DND-41 (cell line): ENCODE data around the gene SMTN.

Source experiments
- ATAC-seq: fragments of 200-7000 bp; cut with Tn5 transposase; 3 replicates; pipeline ENCODE4 v1.9.1; 2021; ENCODE audit warnings: low read depth; ENCODE audit not compliant: insufficient read depth
- DNase-seq: peaks from one replicate; pipeline ENCODE4 v3.0.0-alpha.2; 2020
- H2AFZ ChIP-seq: 2 replicates; pipeline ENCODE4 v1.6.0; 2012; ENCODE audit warnings: low read depth, low read length
- H3K27ac ChIP-seq: 2 replicates; pipeline ENCODE4 v1.5.1; 2012; ENCODE audit warnings: low read length, inconsistent platforms
- H3K27me3 ChIP-seq: fragments of 200-600 bp; sonication (generic); 2 replicates; pipeline ENCODE4 v1.6.0; 2012; ENCODE audit warnings: low read length, mild to moderate bottlenecking, inconsistent platforms; ENCODE audit not compliant: insufficient read depth, poor library complexity
- H3K36me3 ChIP-seq: 2 replicates; pipeline ENCODE4 v1.5.1; 2012; ENCODE audit warnings: low read length, inconsistent platforms; ENCODE audit not compliant: insufficient read depth
- H3K4me1 ChIP-seq: 2 replicates; pipeline ENCODE4 v1.5.1; 2012; ENCODE audit warnings: mild to moderate bottlenecking, low read length; ENCODE audit not compliant: insufficient read depth
- H3K4me2 ChIP-seq: 2 replicates; pipeline ENCODE4 v1.6.0; 2012; ENCODE audit warnings: mild to moderate bottlenecking, moderate library complexity, low read length, inconsistent platforms; ENCODE audit not compliant: insufficient read depth
- H3K4me3 ChIP-seq, 2 experiments: fragments of 200-600 bp in 1 of 2; shearing (Covaris generic) in 1 of 2; 2 replicates each; pipeline ENCODE4 v1.5.1; 2012 to 2016; ENCODE audit warnings: inconsistent platforms in 2 of 2, low read length in 2 of 2, mild to moderate bottlenecking in 2 of 2, low read depth in 1 of 2, moderate library complexity in 1 of 2
- H3K79me2 ChIP-seq: 2 replicates; pipeline ENCODE4 v1.6.0; 2012; ENCODE audit warnings: low read length, inconsistent platforms; ENCODE audit not compliant: insufficient read depth
- H3K9ac ChIP-seq: 2 replicates; pipeline ENCODE4 v1.6.0; 2012; ENCODE audit warnings: low read depth, mild to moderate bottlenecking, inconsistent platforms, low read length, moderate library complexity
- H3K9me3 ChIP-seq: 2 replicates; pipeline ENCODE4 v1.5.1; 2012; ENCODE audit warnings: low read length, moderate library complexity, mild to moderate bottlenecking, inconsistent platforms; ENCODE audit not compliant: insufficient read depth, severe bottlenecking
- H4K20me1 ChIP-seq: 2 replicates; pipeline ENCODE4 v1.6.0; 2012; ENCODE audit warnings: low read length; ENCODE audit not compliant: insufficient read depth
- EZH2 ChIP-seq: IDR thresholded peaks from 3 replicates; pipeline ENCODE4 v1.6.1; 2012; ENCODE audit warnings: borderline replicate concordance, low read depth, mild to moderate bottlenecking, moderate library complexity, low read length, inconsistent platforms; ENCODE audit not compliant: severe bottlenecking
- TF ChIP-seq, protein P1 (sequence below): IDR thresholded peaks from 2 replicates; pipeline ENCODE4 v1.5.1; 2012; ENCODE audit warnings: borderline replicate concordance, low read length, moderate library complexity, mild to moderate bottlenecking; ENCODE audit not compliant: poor library complexity, severe bottlenecking; ENCODE audit errors: extremely low read depth

Gene SMTN

DNA sequence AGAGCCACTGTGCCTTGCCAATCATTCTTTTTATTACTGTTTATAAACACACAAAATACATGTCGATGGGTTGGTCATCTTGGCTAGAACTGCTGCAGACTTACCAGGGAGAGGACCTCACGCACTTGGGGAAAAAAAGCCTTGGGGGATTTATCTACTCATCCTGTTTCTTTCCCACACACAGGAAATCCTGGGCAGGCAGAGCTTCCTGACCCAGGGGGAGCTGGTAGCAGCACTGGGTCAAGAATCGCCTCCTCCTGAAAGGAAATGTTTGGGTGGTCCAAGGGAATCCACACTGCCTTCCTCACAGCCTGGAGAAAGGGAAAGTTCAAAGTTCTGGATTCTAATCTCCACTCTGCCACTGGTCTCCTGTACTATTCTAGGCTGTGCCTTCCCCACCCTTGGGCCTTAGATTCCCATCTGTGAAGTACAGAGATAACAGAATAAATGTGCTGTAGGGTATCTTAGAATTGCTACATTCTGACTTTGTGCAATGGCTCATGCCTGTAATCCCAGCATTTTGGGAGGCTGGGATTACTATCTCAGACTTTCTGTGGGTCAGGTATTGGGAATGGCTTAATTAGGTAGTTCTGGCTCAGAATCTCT, 31.2 kb upstream of the SMTN start:
- no peaks in the 10 kb centered on the region for H3K9me3 ChIP-seq
- no peak overlapping the region for H3K4me2 ChIP-seq
- no peak overlapping the region for H3K4me3 ChIP-seq
- no peak for DNase-seq
- no peak overlapping the region for H2AFZ ChIP-seq
- TF ChIP-seq EZH2: no peak
- TF ChIP-seq, protein P1, sequence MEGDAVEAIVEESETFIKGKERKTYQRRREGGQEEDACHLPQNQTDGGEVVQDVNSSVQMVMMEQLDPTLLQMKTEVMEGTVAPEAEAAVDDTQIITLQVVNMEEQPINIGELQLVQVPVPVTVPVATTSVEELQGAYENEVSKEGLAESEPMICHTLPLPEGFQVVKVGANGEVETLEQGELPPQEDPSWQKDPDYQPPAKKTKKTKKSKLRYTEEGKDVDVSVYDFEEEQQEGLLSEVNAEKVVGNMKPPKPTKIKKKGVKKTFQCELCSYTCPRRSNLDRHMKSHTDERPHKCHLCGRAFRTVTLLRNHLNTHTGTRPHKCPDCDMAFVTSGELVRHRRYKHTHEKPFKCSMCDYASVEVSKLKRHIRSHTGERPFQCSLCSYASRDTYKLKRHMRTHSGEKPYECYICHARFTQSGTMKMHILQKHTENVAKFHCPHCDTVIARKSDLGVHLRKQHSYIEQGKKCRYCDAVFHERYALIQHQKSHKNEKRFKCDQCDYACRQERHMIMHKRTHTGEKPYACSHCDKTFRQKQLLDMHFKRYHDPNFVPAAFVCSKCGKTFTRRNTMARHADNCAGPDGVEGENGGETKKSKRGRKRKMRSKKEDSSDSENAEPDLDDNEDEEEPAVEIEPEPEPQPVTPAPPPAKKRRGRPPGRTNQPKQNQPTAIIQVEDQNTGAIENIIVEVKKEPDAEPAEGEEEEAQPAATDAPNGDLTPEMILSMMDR: no peak
- no peaks in the 10 kb centered on the region for H4K20me1 ChIP-seq
- H3K4me1 ChIP-seq: no peaks in the 10 kb centered on the region
- no peaks in the 10 kb centered on the region for H3K79me2 ChIP-seq
- no peak overlapping the region for H3K9ac ChIP-seq
- H3K36me3 ChIP-seq: no peaks in the 10 kb centered on the region
- H3K27me3 ChIP-seq: peaks cover 2% of the 10 kb centered on the region
- no peak overlapping the region for H3K27ac ChIP-seq
- no peak for ATAC-seq

DNA sequence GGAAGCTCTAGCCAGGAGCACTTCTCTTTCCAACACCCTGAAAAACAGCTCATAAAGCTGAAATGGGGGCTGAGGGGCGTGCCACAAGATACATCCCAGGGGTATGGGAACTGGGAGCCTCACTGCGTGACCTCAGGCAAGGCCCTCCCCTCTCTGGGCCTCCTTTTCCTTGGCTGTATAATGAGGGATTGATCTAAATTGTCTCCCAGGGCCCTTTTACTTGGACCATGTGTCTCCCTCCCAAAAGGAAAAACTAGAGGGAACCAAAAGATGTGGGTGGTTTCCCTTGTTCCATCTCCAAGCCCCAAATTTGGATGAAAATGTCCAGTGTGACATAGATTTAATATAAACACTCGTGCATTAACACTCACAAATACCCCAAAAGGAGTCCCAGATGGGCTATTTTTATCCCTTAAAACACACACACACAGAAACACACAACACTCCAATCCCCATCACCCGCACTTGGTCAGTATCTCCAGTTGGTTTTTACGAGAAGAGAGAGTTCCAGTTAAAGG, 25.9 kb upstream of the SMTN start:
- DNase-seq: no peak
- Histone ChIP-seq H3K27ac (no peak overlapping the region), H3K36me3 (no peaks in the 10 kb centered on the region)

DNA sequence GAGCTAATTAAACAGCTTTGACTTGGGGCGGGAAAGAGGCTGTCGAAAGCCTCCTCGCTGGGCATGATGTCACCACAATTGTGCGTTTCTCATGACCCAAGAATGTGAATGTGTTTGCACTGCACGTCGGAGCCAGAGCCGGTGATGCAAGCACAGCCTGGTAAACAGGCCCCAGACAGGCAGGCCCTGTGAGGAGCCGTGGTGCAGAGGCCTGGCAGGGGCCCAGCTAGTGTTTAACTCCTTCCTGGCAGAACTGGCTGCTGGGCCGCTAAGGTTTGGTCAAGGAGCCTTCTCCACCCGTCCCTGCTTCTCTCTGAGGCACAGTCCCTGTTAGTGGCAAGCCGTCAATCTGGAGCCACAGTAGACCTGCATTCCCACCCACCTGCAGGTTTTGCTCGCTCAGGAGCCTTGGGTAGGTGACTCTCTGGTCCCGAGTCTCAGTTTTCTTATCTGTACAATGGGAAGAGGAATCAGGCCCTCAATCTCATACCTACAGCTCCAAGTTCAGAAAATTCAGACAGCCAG, 25.4 kb upstream of the SMTN start:
- Histone ChIP-seq H3K79me2 (no peaks in the 10 kb centered on the region), H3K4me1 (no peaks in the 10 kb centered on the region), H2AFZ (no peak overlapping the region), H3K9ac (no peak overlapping the region), H3K4me3 (no peak overlapping the region), H3K27ac (no peak overlapping the region), H4K20me1 (no peaks in the 10 kb centered on the region), H3K27me3 (peaks cover 2% of the 10 kb centered on the region), H3K9me3 (no peaks in the 10 kb centered on the region), H3K36me3 (no peaks in the 10 kb centered on the region), H3K4me2 (no peak overlapping the region)
- ATAC-seq (no peak), DNase-seq (no peak)
- TF ChIP-seq EZH2: no peak
- TF ChIP-seq, protein P1: no peak

More for the DNA sequence above, 25.9 kb upstream of the SMTN start:
- Histone ChIP-seq H3K4me3 (no peak overlapping the region), H2AFZ (no peak overlapping the region), H3K27me3 (peaks cover 2% of the 10 kb centered on the region), H4K20me1 (no peaks in the 10 kb centered on the region), H3K4me1 (no peaks in the 10 kb centered on the region), H3K79me2 (no peaks in the 10 kb centered on the region), H3K4me2 (no peak overlapping the region), H3K9ac (no peak overlapping the region), H3K9me3 (no peaks in the 10 kb centered on the region)
- ATAC-seq: no peak
- TF ChIP-seq EZH2: no peak
- TF ChIP-seq, protein P1: no peak
